ENCODE measurements around the gene ACY1.

Gene ACY1

GRCh38 chr3:52034651-52035050 lies 51.3 kb downstream of the ACY1 start (continued):
- TF ChIP-seq ZBTB20 (tag by site-specific recombination; IDR thresholded peaks at IDR 0.05) (no peak), ZNF214 (tag by site-specific recombination; IDR thresholded peaks at IDR 0.05; ENCODE audit: borderline replicate concordance) (no peak), GLIS2 (tag by site-specific recombination; IDR thresholded peaks at IDR 0.05) (no peak), ZNF610 (tag by site-specific recombination; IDR thresholded peaks at IDR 0.05; ENCODE audit: borderline replicate concordance) (no peak), ZNF174 (tag by site-specific recombination; IDR thresholded peaks at IDR 0.05) (no peak), ZFP41 (tag by site-specific recombination; IDR thresholded peaks at IDR 0.05; ENCODE audit: borderline replicate concordance) (no peak), ZNF157 (tag by site-specific recombination; IDR thresholded peaks at IDR 0.05) (no peak), MEIS1 (CRISPR knock-in tag; IDR thresholded peaks at IDR 0.05; ENCODE audit: borderline replicate concordance) (no peak), PATZ1 (tag by site-specific recombination; IDR thresholded peaks at IDR 0.05) (no peak)

GRCh38 chr3:52036222-52036694 lies 52.9 kb downstream of the ACY1 start:
- CTCF ChIA-PET, result interaction anchor here (0.7 to 1.4 kb wide), 2 partner anchors 21 to 34 kb away, joined by 5 to 7 read pairs; no protein-coding TSS in a partner anchor
- TF ChIP-seq ZNF394 (tag by site-specific recombination; IDR thresholded peaks at IDR 0.05; ENCODE audit: borderline replicate concordance), result no peak
- no peak for TF ChIP-seq ZNF768 (tag by site-specific recombination; IDR thresholded peaks at IDR 0.05)
- TF ChIP-seq ZNF133 (tag by site-specific recombination; IDR thresholded peaks at IDR 0.05), result no peak
- TF ChIP-seq ZNF416 (tag by site-specific recombination; IDR thresholded peaks at IDR 0.05), result no peak
- no peak for TF ChIP-seq ZNF16 (tag by site-specific recombination; IDR thresholded peaks at IDR 0.05; ENCODE audit: low read depth)
- TF ChIP-seq ZNF791 (tag by site-specific recombination; IDR thresholded peaks at IDR 0.05), result no peak
- no peak for TF ChIP-seq ZNF670 (tag by site-specific recombination; IDR thresholded peaks at IDR 0.05; ENCODE audit: low read depth)
- no peaks in the 10 kb centered on the region for H3K36me3 ChIP-seq (ENCODE audit: control insufficient read depth in 2 of 2, insufficient read depth in 1 of 2, low read length in 2 of 2)
- H3K4me3 ChIP-seq (ENCODE audit: low read depth, low read length), result no peak overlapping the region
- POLR2A ChIA-PET, result no interaction called here
- H3K27ac ChIP-seq (ENCODE audit: extremely low read depth, low read depth, low read length), result no peak overlapping the region
- no peaks in the 10 kb centered on the region for H3K9me3 ChIP-seq (ENCODE audit: control insufficient read depth, insufficient read depth, low read depth, low read length)
- H3K4me1 ChIP-seq (ENCODE audit: control insufficient read depth, insufficient read depth, low read length), result no peaks in the 10 kb centered on the region

- Histone ChIP-seq H3K4me1 (ENCODE audit: control insufficient read depth, insufficient read depth, low read length) (no peaks in the 10 kb centered on the region), H3K4me3 (ENCODE audit: low read depth, low read length) (no peak overlapping the region), H3K36me3 (ENCODE audit: control insufficient read depth in 2 of 2, insufficient read depth in 1 of 2, low read length in 2 of 2) (no peaks in the 10 kb centered on the region), H3K9me3 (ENCODE audit: control insufficient read depth, insufficient read depth, low read depth, low read length) (no peaks in the 10 kb centered on the region), H3K27ac (ENCODE audit: extremely low read depth, low read depth, low read length) (no peak overlapping the region)
- ChIA-PET CTCF (interaction anchor here (0.7 to 1.4 kb wide), 3 partner anchors 10 to 35 kb away, joined by 3 to 7 read pairs (median 5); no protein-coding TSS in a partner anchor), POLR2A (no interaction called here)
- TF ChIP-seq TSHZ1 (tag by site-specific recombination; IDR thresholded peaks at IDR 0.05; ENCODE audit: borderline replicate concordance), result no peak
- TF ChIP-seq KLF17 (tag by site-specific recombination; IDR thresholded peaks at IDR 0.05), result no peak
- 0 out of 2 replicates have a peak, but pooled peaks have one; percentile 18 for TF ChIP-seq SCRT2 (tag by site-specific recombination; IDR thresholded peaks at IDR 0.05)
- TF ChIP-seq ZNF514 (tag by site-specific recombination; IDR thresholded peaks at IDR 0.05), result no peak
- no peak for TF ChIP-seq ZNF555 (tag by site-specific recombination; conservative IDR thresholded peaks at IDR 0.05)
- TF ChIP-seq ZSCAN23 (tag by site-specific recombination; IDR thresholded peaks at IDR 0.05), result no peak
Measured at GRCh38 chr3:52036829-52037228, 53.5 kb downstream of the ACY1 start.

Measured in HEK293 (cell line).